Stimulated activated CD8-positive, alpha-beta memory T cell treated with anti-CD3 and anti-CD28 coated beads, Interleukin-12 subunit alpha, Interleukin-12 subunit beta, amount 100 ng/mL, for 4 hours (primary cell): ENCODE data around the gene DHRS9.

ENCODE experiments used
- DNase-seq: peaks from one replicate; pipeline ENCODE4 v3.0.0-alpha.2; 2020; ENCODE audit warnings: low read depth

Gene DHRS9

DNA sequence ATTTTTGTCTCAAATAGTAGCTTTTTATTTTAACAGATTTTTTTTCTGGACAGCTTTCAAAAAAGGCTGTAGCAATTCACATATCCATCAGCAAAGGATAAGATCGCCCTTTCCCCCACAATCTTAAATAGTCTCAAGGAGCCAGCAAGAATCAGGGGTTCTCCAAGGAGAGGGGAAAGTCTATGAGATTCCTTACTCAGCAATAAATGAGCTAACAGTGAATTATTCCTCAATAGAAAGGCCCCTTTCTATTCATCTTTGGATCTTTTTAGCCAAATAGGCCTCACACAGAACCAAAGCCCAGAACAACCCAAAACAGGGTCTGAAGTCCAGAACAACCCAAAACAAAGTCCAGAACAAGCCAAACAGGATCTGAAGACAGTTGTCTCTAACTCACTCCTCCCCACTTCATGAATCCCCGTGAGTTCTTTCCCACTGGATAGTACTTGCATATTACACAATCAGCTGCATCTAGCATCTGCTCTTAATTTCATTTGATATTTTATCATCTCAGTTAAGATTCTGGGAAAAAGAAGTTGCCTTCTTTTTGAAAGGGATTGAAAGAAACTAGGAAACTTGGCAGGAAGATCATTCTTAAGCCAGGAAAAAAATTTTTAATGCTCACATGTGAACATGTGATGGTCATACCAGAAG is 3.4 kb upstream of the DHRS9 start:
- DNase-seq: no peak

- DNase-seq: no peak
Measured at GRCh38 chr2:169066897-169067296, 2.5 kb upstream of the DHRS9 start.

DNA sequence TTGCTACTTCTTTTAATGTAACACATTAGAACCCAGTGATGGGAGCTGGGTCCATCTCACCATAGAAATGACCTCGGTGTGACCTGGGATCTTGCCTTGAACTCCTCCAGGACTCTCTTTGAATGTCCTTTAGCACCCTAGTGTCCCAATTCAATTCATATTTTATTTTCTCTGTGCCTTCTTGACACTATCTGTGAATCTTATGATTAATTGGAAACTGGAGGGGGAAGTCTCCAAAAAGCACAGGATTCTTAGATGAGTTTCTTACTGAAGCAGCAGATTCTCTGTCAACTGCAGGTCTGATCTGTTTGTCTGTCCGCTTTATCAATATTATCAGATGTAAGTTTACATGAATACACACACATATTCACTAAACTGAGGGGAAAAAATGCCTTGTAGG is 470 bp downstream of the DHRS9 start:
- no peak for DNase-seq

DNA sequence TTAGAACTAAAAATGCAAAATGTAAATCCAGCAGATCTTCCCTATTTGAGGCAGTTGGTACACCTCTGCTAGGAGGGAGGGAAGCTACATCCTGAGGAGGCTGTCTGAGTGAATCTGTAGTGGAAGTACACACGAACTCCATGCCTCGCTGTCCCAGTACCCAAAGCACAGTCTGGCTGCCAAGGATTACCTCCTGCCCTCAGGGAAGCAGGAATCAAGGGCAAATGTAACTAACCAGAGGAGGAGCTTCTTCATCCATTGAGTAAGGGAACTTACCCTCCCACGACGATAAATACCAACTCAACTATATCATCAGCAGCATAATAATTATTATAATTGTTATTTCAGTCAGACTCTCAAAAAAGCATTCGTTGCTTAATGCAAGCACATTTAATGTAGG is 2.1 kb downstream of the DHRS9 start:
- no peak for DNase-seq

DNA sequence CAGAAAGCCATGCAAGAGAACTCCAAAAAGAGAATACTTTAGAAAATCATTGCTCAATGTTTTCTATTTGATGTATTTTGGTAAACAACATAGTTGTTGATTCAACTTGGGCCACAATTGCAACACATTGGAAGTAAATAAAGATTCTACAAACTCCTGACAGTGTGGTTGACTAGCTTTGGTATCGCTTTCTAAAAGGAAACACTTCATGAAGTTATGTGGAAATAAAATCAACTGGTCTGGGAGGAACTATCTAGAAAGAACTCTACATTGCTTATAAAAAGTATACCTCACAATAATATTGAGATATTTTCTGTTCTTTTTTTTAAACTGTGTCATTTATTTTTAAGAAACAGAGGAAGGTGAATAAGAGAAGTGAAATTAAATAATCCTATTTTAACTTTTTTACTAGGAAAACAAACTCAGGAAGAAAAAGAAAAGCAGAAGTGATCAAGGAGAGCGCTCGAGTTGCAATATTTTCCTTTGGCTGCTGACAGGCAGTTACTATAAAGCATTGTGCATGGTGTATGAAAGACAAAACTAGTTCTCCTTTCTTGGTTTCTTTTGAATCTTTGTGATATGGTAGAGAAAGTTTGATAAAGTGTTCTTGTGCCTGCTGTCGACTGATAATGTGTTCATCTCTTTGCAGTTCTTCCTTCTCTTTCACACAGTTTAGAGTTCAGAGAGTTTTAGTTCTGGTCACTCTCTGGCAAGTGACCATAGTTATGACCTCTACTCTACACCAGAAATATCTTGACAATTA is 3.0 kb downstream of the DHRS9 start:
- DNase-seq: no peak

- DNase-seq: no peak
Measured at GRCh38 chr2:169073211-169073962, 4.0 kb downstream of the DHRS9 start.

DNA sequence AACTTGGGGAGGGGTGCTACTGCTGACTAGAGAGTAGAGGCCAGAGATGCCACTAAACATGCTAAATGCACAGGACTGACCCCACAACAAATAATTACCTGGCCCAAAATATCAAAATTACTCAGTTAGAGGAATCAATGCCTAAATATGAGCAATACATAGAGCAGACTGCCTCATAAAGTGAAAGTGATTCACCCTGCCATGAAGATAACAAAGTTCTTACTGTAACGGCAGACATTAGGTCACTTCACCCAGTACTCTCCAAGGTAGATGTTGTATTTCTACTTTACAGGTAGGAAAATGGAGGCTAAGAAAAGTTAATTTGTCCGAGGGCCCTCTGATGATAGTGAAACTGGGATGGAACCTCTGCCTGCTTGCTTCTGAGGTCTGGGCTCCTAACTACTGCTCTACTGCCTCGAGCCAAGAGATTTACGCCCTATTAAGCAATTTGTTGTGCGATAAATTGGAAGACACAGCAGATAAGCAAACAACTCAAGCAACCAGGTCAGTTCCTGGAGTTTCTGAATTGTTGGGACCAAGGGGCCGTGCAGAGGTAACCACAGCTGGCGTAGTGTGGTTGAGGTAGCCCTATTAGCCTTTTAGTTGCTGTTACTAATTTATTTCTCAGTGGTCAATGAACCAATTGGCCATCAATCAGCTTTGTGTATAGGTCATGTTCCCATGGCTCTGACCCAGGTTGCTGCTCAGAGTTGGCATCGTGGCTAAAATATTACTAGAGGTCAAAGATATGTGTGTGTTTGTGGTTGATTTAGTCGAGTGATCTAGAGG is 4.8 kb downstream of the DHRS9 start:
- no peak for DNase-seq

- DNase-seq: no peak
Measured at GRCh38 chr2:169077674-169078240, 8.4 kb downstream of the DHRS9 start.

- DNase-seq: no peak
Measured at GRCh38 chr2:169080250-169081069, 11.1 kb downstream of the DHRS9 start.

GRCh38 chr2:169081551-169081950 is 12.2 kb downstream of the DHRS9 start:
- DNase-seq: no peak

DNA sequence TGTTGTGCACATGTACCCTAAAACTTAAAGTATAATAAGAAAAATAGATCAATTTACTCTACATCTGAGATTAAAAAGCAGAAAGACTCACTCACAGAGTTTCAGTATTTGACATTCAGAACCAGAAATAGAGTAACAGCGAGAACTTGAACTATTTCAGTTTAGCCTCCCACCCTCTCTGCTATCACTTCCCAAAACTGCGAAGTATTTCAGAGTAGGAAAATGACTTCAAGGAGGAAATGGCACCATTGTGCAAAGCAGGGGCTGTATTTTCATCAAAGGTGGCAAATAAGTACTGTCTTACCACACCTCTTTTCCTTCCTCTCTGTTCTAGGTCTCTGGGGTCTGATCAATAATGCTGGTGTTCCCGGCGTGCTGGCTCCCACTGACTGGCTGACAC is 13.6 kb downstream of the DHRS9 start:
- no peak for DNase-seq

DNA sequence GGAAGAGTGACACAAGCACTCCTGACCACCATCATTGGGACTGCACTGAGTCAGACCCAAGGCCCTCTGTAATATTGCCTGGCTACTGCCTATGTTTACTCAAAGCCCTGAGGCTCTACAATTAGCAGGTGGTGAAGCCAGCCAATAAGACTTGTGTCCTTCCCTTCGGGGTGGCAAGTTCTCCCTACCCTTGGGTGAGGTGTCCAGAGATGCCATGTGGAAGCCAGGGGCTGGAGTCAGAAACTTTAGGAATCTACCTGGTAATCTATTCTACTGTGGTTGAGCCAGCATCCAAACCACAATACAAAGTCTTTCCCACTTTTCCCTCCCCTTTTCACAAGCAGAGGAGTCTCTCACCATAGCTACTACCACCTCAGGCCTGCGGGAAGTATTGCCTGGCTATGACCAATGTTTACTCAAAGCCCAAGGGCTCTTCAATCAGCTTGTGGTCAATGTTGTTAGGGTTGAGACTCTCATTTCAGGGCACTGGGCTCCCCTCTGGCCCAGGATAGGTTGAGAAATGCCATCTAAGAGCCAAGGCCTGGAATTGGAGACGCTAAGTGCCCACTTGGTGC is 17.6 kb downstream of the DHRS9 start:
- DNase-seq: no peak

DNA sequence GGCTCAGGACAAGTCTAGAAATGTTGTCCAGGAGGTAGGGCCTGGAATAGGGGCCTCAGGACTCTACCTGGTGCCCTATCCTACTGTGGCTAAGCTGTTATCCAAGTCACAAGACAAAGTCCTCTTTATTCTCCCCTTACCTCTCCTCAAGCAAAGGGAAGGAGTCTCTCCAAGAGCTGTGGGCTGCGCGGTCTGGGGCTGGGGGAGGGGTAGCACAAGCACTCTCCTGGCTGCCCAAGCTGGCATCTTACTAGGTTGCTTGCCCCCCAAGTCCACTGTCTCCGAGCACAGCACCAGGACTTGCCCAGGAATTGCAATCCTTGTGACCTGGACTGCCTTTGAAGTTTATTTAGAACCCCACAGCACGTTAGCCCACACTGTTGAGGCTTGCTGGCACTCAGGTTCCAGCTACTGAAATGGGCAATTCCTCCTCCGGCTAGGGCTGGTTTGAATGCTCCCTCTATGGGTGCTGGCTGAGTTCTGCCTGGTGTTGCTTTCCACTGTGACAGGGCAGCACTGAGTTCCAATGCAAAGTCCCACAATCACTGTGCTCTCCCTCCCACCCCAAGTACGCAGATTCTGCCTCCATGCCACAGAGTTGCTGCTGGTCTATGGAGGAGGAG is 18.5 kb downstream of the DHRS9 start:
- no peak for DNase-seq

- DNase-seq: no peak
Measured at GRCh38 chr2:169089182-169089581, 19.8 kb downstream of the DHRS9 start.

GRCh38 chr2:169090133-169090820 is 20.9 kb downstream of the DHRS9 start:
- DNase-seq: no peak

- DNase-seq: no peak
Measured at GRCh38 chr2:169091256-169091655, 21.9 kb downstream of the DHRS9 start.

- DNase-seq: no peak
Measured at GRCh38 chr2:169091761-169092519, 22.6 kb downstream of the DHRS9 start.

DNA sequence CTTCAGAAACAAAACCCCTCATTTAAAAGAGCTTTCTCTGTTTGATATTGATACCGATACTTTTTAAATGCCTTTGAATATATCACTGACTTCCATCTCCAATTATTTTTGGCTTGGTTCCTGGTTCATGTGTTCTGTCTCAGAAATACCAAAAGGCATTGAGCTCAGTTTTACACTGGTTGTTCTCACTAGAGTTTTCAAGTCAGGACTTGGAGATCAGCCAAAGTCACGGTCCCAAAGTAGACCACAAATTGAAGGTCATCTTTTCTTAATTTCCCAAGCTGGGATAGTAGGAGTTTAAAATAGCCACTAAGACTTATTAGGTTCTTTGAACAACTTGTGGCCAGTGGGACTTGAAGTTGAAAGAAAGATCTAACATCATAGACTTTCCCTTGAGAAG is 24.2 kb downstream of the DHRS9 start:
- no peak for DNase-seq

DNA sequence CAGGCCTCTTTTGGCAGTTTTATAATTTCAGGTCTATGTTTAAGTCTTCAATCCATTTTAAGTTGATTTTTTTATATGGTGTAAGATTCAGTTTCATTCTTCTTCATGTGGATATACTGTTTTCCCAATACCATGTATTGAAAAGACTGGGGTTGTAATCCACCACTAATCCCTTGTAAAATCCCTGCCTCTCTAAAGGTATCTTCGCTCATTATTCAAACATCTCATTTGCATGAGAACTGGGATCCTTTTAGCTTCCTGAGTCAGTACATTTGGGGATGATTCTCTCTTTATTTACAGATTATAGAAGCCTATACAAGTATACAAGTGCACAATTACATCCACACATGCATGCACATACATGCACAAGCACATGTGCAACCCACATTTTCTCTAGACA is 25.3 kb downstream of the DHRS9 start:
- no peak for DNase-seq
